Nephron progenitor cell (in vitro differentiated cells): ENCODE results near the gene CD55.

ENCODE experiments used
- DNase-seq: peaks from one replicate; pipeline ENCODE4 v3.0.0; 2021
- H3K27ac Mint-ChIP-seq: 2 replicates; pipeline ENCODE4 v1.8.0; 2021; ENCODE audit warnings: mild to moderate bottlenecking, moderate library complexity, mixed read lengths
- H3K27me3 Mint-ChIP-seq: 2 replicates; pipeline ENCODE4 v1.8.0; 2021; ENCODE audit warnings: mild to moderate bottlenecking, low read depth, mixed read lengths; ENCODE audit not compliant: poor library complexity
- H3K36me3 Mint-ChIP-seq: 2 replicates; pipeline ENCODE4 v1.8.0; 2021; ENCODE audit warnings: low read depth, mixed read lengths
- H3K4me1 Mint-ChIP-seq: 2 replicates; pipeline ENCODE4 v1.8.0; 2021; ENCODE audit warnings: mixed read lengths
- H3K4me3 Mint-ChIP-seq: 2 replicates; pipeline ENCODE4 v1.8.0; 2021; ENCODE audit warnings: mild to moderate bottlenecking, moderate library complexity, mixed read lengths
- H3K9me3 Mint-ChIP-seq: 2 replicates; pipeline ENCODE4 v1.8.0; 2021; ENCODE audit warnings: mild to moderate bottlenecking, moderate library complexity, mixed read lengths
- CTCF ChIP-seq: fragments of 200-600 bp; sonication (generic); IDR thresholded peaks from 2 replicates; pipeline ENCODE4 v1.5.0; 2021; ENCODE audit warnings: antibody characterized with exemption

Gene CD55

GRCh38 chr1:207388721-207389120 is 67.2 kb downstream of the CD55 start:
- Mint-ChIP-seq H3K36me3 (no peaks in the 10 kb centered on the region), H3K4me3 (no peak overlapping the region), H3K27ac (no peak overlapping the region), H3K9me3 (peaks cover 4% of the 10 kb centered on the region), H3K4me1 (no peaks in the 10 kb centered on the region), H3K27me3 (peaks cover 4% of the 10 kb centered on the region)
- no peak for DNase-seq
- no peak for TF ChIP-seq CTCF

GRCh38 chr1:207389728-207390464 is 68.4 kb downstream of the CD55 start:
- no peaks in the 10 kb centered on the region for H3K36me3 Mint-ChIP-seq
- peaks cover 4% of the 10 kb centered on the region for H3K27me3 Mint-ChIP-seq
- H3K4me3 Mint-ChIP-seq, result no peak overlapping the region
- H3K9me3 Mint-ChIP-seq, result peaks cover 4% of the 10 kb centered on the region
- H3K4me1 Mint-ChIP-seq, result no peaks in the 10 kb centered on the region
- no peak for DNase-seq
- H3K27ac Mint-ChIP-seq, result no peak overlapping the region
- TF ChIP-seq CTCF, result no peak

GRCh38 chr1:207393610-207394009 is 72.1 kb downstream of the CD55 start:
- Mint-ChIP-seq H3K4me1 (no peaks in the 10 kb centered on the region), H3K27ac (no peak overlapping the region), H3K27me3 (peaks cover 11% of the 10 kb centered on the region), H3K36me3 (no peaks in the 10 kb centered on the region), H3K9me3 (no peaks in the 10 kb centered on the region), H3K4me3 (no peak overlapping the region)
- TF ChIP-seq CTCF, result no peak
- DNase-seq, result no peak

GRCh38 chr1:207396168-207396746 is 74.8 kb downstream of the CD55 start:
- no peak for TF ChIP-seq CTCF
- H3K4me3 Mint-ChIP-seq, result no peak overlapping the region
- H3K27ac Mint-ChIP-seq, result no peak overlapping the region
- no peaks in the 10 kb centered on the region for H3K9me3 Mint-ChIP-seq
- peak; percentile 21 for DNase-seq
- H3K27me3 Mint-ChIP-seq, result peaks cover 19% of the 10 kb centered on the region
- H3K4me1 Mint-ChIP-seq, result no peaks in the 10 kb centered on the region
- H3K36me3 Mint-ChIP-seq, result no peaks in the 10 kb centered on the region

- no peak overlapping the region for H3K27ac Mint-ChIP-seq
- no peak overlapping the region for H3K4me3 Mint-ChIP-seq
- H3K9me3 Mint-ChIP-seq, result no peaks in the 10 kb centered on the region
- DNase-seq, result no peak
- H3K36me3 Mint-ChIP-seq, result no peaks in the 10 kb centered on the region
- H3K4me1 Mint-ChIP-seq, result no peaks in the 10 kb centered on the region
- no peak for TF ChIP-seq CTCF
- peaks cover 21% of the 10 kb centered on the region for H3K27me3 Mint-ChIP-seq
Measured at GRCh38 chr1:207397525-207397926, 76.0 kb downstream of the CD55 start.

- no peak overlapping the region for H3K4me3 Mint-ChIP-seq
- no peaks in the 10 kb centered on the region for H3K9me3 Mint-ChIP-seq
- no peak for TF ChIP-seq CTCF
- no peaks in the 10 kb centered on the region for H3K4me1 Mint-ChIP-seq
- no peak overlapping the region for H3K27ac Mint-ChIP-seq
- DNase-seq, result no peak
- no peaks in the 10 kb centered on the region for H3K36me3 Mint-ChIP-seq
- H3K27me3 Mint-ChIP-seq, result peaks cover 21% of the 10 kb centered on the region
Measured at GRCh38 chr1:207398986-207399385, 77.5 kb downstream of the CD55 start.
